IMR-90 (cell line): ENCODE measurements around the gene TREM2.

Experiments used
- CTCF ChIP-seq: conservative IDR thresholded peaks from 2 replicates; pipeline ENCODE4 v1.5.1; 2012; ENCODE audit warnings: mild to moderate bottlenecking, low read depth, low read length, improper control_type of control experiment
- POLR2A ChIP-seq: IDR thresholded peaks from 2 replicates; pipeline ENCODE4 v1.6.1; 2012; ENCODE audit warnings: mild to moderate bottlenecking, low read depth, low read length
- SMC3 ChIP-seq: fragments of 150-350 bp; IDR thresholded peaks from 2 replicates; pipeline ENCODE4 v1.6.1; 2016; ENCODE audit warnings: low read depth, mild to moderate bottlenecking, antibody characterized with exemption, low read length, moderate library complexity

- TF ChIP-seq CTCF (no peak), SMC3 (no peak), POLR2A (no peak)
Measured at GRCh38 chr6:41208439-41209106, 45.7 kb upstream of the TREM2 start.
